ENCODE data around the gene IQCE.

IQCE gene

DNA sequence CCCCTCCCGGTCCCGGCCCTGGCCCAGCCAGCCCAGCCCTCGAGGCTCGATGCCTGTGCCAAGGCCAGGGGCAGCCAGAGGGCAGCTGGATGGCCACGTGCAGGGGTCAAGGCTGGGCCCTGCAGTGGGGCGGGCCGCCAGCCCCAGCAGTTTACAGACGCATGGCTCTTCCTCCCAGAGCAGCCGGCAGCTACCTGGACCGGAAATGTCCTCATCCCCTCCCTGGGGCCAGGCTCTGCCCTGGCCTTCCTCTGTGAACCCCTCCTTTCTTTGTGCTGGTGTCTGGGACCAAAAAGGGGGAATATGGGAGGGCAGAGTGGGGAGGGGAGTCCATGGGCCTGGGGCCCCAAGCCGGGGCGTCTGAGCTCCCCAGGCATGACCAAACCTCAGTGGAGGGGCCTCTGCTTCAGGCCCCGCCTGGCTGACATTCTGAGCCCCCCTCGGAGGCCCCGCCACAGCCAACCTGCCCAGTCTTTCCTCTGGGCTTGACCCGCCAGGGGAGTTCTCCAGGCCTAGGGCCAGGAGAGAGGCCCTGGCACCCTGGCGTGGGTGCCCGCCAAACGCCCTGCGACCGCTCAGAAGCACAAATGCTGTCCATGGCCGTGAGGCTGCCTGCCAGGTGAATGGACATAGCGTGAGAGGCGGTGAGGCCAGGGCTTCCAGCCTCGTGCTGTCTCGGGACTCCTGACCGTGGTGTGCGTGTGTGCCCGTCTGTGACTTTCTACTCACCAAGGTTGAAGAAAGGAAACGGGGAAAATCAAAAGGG, 104.5 kb downstream of the IQCE start:
- DNase-seq, result no peak
- no peaks in the 10 kb centered on the region for H3F3A ChIP-seq (ENCODE audit: insufficient read depth, low read length)
- H3K9ac ChIP-seq (ENCODE audit: low read length), result no peak overlapping the region
- H3K79me2 ChIP-seq (ENCODE audit: low read length), result no peaks in the 10 kb centered on the region
- H3K27ac ChIP-seq (ENCODE audit: low read length), result no peak overlapping the region
- no peaks in the 10 kb centered on the region for H3K36me3 ChIP-seq (replicated peaks; ENCODE audit: insufficient read depth, low read length)
- no peaks in the 10 kb centered on the region for H3K9me3 ChIP-seq (replicated peaks; ENCODE audit: insufficient read depth, low read length)
- TF ChIP-seq EZH2phosphoT487 (IDR thresholded peaks at IDR 0.05; ENCODE audit: low read length) (no peak), EZH2 (optimal IDR thresholded peaks at IDR 0.05; ENCODE audit: low read depth, low read length) (no peak)
- TF ChIP-seq, protein P1, sequence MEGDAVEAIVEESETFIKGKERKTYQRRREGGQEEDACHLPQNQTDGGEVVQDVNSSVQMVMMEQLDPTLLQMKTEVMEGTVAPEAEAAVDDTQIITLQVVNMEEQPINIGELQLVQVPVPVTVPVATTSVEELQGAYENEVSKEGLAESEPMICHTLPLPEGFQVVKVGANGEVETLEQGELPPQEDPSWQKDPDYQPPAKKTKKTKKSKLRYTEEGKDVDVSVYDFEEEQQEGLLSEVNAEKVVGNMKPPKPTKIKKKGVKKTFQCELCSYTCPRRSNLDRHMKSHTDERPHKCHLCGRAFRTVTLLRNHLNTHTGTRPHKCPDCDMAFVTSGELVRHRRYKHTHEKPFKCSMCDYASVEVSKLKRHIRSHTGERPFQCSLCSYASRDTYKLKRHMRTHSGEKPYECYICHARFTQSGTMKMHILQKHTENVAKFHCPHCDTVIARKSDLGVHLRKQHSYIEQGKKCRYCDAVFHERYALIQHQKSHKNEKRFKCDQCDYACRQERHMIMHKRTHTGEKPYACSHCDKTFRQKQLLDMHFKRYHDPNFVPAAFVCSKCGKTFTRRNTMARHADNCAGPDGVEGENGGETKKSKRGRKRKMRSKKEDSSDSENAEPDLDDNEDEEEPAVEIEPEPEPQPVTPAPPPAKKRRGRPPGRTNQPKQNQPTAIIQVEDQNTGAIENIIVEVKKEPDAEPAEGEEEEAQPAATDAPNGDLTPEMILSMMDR (IDR thresholded peaks at IDR 0.05; ENCODE audit: low read length), result no peak
- no peak overlapping the region for H2AFZ ChIP-seq (ENCODE audit: low read length)
- H4K20me1 ChIP-seq (ENCODE audit: insufficient read depth, low read length), result no peaks in the 10 kb centered on the region
- no peaks in the 10 kb centered on the region for H3K4me1 ChIP-seq (ENCODE audit: low read length)
- H3K27me3 ChIP-seq (replicated peaks; ENCODE audit: insufficient read depth, low read length), result peaks cover 73% of the 10 kb centered on the region
- H3K4me3 ChIP-seq (ENCODE audit: low read length), result no peak overlapping the region
- no peak overlapping the region for H3K4me2 ChIP-seq (ENCODE audit: low read depth, low read length)
- H3K9me2 ChIP-seq (replicated peaks; ENCODE audit: insufficient read depth, low read length), result no peaks in the 10 kb centered on the region

DNA sequence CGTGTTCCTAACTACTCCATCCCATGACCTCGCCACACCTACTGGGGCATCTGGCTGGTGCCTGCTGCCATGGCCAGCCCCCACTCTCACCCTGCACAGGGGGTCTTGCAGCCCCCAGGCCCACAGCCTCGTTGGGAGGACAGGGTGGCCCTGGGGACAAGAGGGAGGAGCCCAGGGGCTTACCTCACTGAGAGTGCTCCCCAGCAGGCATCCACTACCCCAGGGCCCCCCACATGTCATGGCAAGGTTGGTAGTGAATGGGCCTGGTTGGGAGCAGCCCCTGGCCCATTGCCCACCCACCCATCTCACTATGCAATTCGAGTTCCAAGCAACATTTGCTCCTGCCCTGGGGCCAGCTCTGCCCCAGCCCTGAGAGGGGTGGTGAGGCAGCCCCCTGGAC, 105.2 kb downstream of the IQCE start:
- Histone ChIP-seq H3K9me3 (replicated peaks; ENCODE audit: insufficient read depth, low read length) (no peaks in the 10 kb centered on the region), H3K4me1 (ENCODE audit: low read length) (no peaks in the 10 kb centered on the region), H3K9ac (ENCODE audit: low read length) (no peak overlapping the region), H2AFZ (ENCODE audit: low read length) (no peak overlapping the region), H3K27ac (ENCODE audit: low read length) (no peak overlapping the region), H3K36me3 (replicated peaks; ENCODE audit: insufficient read depth, low read length) (no peaks in the 10 kb centered on the region), H3K9me2 (replicated peaks; ENCODE audit: insufficient read depth, low read length) (no peaks in the 10 kb centered on the region), H3K27me3 (replicated peaks; ENCODE audit: insufficient read depth, low read length) (peaks cover 69% of the 10 kb centered on the region), H3F3A (ENCODE audit: insufficient read depth, low read length) (no peaks in the 10 kb centered on the region), H3K4me3 (ENCODE audit: low read length) (no peak overlapping the region), H3K4me2 (ENCODE audit: low read depth, low read length) (no peak overlapping the region), H4K20me1 (ENCODE audit: insufficient read depth, low read length) (no peaks in the 10 kb centered on the region), H3K79me2 (ENCODE audit: low read length) (no peaks in the 10 kb centered on the region)
- no peak for DNase-seq
- TF ChIP-seq EZH2phosphoT487 (IDR thresholded peaks at IDR 0.05; ENCODE audit: low read length) (no peak), EZH2 (optimal IDR thresholded peaks at IDR 0.05; ENCODE audit: low read depth, low read length) (no peak)
- TF ChIP-seq, protein P1 (IDR thresholded peaks at IDR 0.05; ENCODE audit: low read length), result no peak

Data from MM.1S (cell line).